CD4-positive, alpha-beta T cell treated with Interferon alpha-2 for 1 hour (primary cell): ENCODE data around the gene LMNTD1.
"Not testable (repeated sequence)": the region's sequence is repeated elsewhere in the genome, so short reads cannot be mapped to it uniquely, and the experiment has no call there.

Experiments
- DNase-seq, 2 donors: peaks; one replicate each; pipeline ENCODE4 v3.0.0-alpha.2; 2020 to 2022

The LMNTD1 gene

GRCh38 chr12:25426821-25427220 lies 126.3 kb downstream of the LMNTD1 start:
- not testable (repeated sequence) for DNase-seq
